Gastrocnemius medialis (tissue), 4 donors: ENCODE data around the gene MEGF10. TPM values are rescaled to one million over a fixed set of nuclear protein-coding genes. Genes with fewer than 3 reads are reported as not detected.

Experiments used
- ATAC-seq, 2 donors: fragments of 150-250 bp; one replicate each; pipeline ENCODE4 v1.9.1; 2016
- DNase-seq, 2 donors: peaks; one replicate each; pipeline ENCODE4 v3.0.0-alpha.2; 2019
- H3K27ac ChIP-seq, 4 donors: fragments of 200-600 bp; sonication (generic); 1 replicate in 1 of 4; 2 replicates in 3 of 4; pipeline ENCODE4 v1.5.1; 2016 to 2018; ENCODE audit warnings: mild to moderate bottlenecking in 2 of 4, moderate library complexity in 1 of 4
- H3K27me3 ChIP-seq, 3 donors: fragments of 200-600 bp; sonication (generic) in 2 of 3; 1 replicate in 1 of 3; 2 replicates in 2 of 3; pipeline versions ENCODE4 v1.5.1 to v1.6.0; 2016 to 2019; ENCODE audit warnings: mild to moderate bottlenecking in 1 of 3, moderate library complexity in 1 of 3
- H3K36me3 ChIP-seq, 2 donors: fragments of 200-600 bp; sonication (generic) in 1 of 2; one replicate each; pipeline ENCODE4 v1.5.1; 2017 to 2018
- H3K4me1 ChIP-seq, 2 donors: fragments of 200-600 bp; sonication (generic) in 1 of 2; one replicate each; pipeline ENCODE4 v1.5.1; 2016 to 2017; ENCODE audit warnings: mild to moderate bottlenecking in 2 of 2
- H3K4me3 ChIP-seq, 4 donors: fragments of 200-600 bp; sonication (generic) in 3 of 4; 1 replicate in 1 of 4; 2 replicates in 3 of 4; pipeline ENCODE4 v1.5.1; 2016 to 2019; ENCODE audit warnings: mild to moderate bottlenecking in 2 of 4
- H3K9me3 ChIP-seq, 3 donors: fragments of 200-600 bp; sonication (generic) in 2 of 3; 1 replicate in 1 of 3; 2 replicates in 2 of 3; pipeline ENCODE4 v1.5.1; 2016 to 2019
- POLR2A ChIP-seq, 2 donors: fragments of 450-650 bp; IDR thresholded peaks; one replicate each; pipeline ENCODE4 v1.6.1; 2017; ENCODE audit warnings: antibody characterized with exemption in 2 of 2, mild to moderate bottlenecking in 2 of 2, moderate library complexity in 2 of 2
- in situ Hi-C, 4 donors: fragments of 200-750 bp; cut with MboI; loops; one replicate each; pipeline versions ENCODE4 v1.15.0 to v1.8.0; 2017; ENCODE audit warnings: low sequenced_read_pairs in 4 of 4
- intact Hi-C: fragments of 100-400 bp; cut with DNase I; formaldehyde crosslinking; loops from one replicate; pipeline ENCODE4 v1.15.1; 2023; ENCODE audit warnings: low total_unique reads
- total RNA-seq, 4 donors: library from RNA; depleted of rRNA; stranded (reverse); fragments of >200 nt; gene quantifications; one replicate each; pipeline versions ENCODE4 v1.1.0 to v1.2.3, GENCODE V29; 2016
- TF ChIP-seq, protein P1 (sequence below), 5 experiments: fragments of 450-650 bp in 3 of 5; fragments of 200-600 bp in 2 of 5; sonication (generic) in 2 of 5; IDR thresholded peaks in 4 of 5; conservative IDR thresholded peaks in 1 of 5; 1 replicate in 4 of 5; 2 replicates in 1 of 5; pipeline ENCODE4 v1.5.1; 2016 to 2019; ENCODE audit warnings: antibody characterized with exemption in 5 of 5, mild to moderate bottlenecking in 3 of 5, moderate library complexity in 3 of 5

The MEGF10 gene
- total RNA-seq, 4 donors from 2014 or later = 6.7 to 25.4 (median 15.7) TPM

DNA sequence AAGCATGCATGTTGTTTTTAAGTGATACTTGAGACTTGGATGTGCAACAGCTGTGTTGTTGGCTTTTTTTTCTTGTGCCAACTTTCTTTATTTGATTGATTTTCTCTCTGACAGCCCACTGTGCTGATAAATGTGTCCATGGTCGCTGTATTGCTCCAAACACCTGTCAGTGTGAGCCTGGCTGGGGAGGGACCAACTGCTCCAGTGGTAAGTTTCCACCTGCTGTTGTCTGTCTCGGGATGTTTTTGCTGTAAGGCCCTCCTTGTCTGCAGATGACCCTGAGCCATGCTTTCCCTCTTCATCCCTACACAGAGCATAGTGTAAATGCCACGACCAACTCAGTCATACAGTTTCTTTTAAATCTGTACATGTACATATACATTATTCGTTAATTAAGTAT lies 79.2 kb downstream of the MEGF10 start:
- ATAC-seq = peak; percentile 93 to 98
- intact Hi-C loops = loop anchor here (5.0 kb wide), 1 partner anchor 77 kb away; the partner anchor contains the start of gene MEGF10
- H3K4me1 ChIP-seq = peaks cover 29 to 32% of the 10 kb centered on the region in 2 donors
- peak; percentile 74 to 81 for DNase-seq
- H3K36me3 ChIP-seq = no peaks in the 10 kb centered on the region
- H3K4me3 ChIP-seq = no peak overlapping the region
- H3K27me3 ChIP-seq = no peaks in the 10 kb centered on the region
- TF ChIP-seq POLR2A (IDR thresholded peaks at IDR 0.05) = no peak
- TF ChIP-seq, protein P1, sequence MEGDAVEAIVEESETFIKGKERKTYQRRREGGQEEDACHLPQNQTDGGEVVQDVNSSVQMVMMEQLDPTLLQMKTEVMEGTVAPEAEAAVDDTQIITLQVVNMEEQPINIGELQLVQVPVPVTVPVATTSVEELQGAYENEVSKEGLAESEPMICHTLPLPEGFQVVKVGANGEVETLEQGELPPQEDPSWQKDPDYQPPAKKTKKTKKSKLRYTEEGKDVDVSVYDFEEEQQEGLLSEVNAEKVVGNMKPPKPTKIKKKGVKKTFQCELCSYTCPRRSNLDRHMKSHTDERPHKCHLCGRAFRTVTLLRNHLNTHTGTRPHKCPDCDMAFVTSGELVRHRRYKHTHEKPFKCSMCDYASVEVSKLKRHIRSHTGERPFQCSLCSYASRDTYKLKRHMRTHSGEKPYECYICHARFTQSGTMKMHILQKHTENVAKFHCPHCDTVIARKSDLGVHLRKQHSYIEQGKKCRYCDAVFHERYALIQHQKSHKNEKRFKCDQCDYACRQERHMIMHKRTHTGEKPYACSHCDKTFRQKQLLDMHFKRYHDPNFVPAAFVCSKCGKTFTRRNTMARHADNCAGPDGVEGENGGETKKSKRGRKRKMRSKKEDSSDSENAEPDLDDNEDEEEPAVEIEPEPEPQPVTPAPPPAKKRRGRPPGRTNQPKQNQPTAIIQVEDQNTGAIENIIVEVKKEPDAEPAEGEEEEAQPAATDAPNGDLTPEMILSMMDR (IDR thresholded peaks at IDR 0.05 in 4 of 5, conservative IDR thresholded peaks at IDR 0.05 in 1 of 5) = no peak
- peak overlapping the region; percentile 29 to 73 (median 60) for H3K27ac ChIP-seq
- no peaks in the 10 kb centered on the region for H3K9me3 ChIP-seq
- in situ Hi-C loops = no loop called here

DNA sequence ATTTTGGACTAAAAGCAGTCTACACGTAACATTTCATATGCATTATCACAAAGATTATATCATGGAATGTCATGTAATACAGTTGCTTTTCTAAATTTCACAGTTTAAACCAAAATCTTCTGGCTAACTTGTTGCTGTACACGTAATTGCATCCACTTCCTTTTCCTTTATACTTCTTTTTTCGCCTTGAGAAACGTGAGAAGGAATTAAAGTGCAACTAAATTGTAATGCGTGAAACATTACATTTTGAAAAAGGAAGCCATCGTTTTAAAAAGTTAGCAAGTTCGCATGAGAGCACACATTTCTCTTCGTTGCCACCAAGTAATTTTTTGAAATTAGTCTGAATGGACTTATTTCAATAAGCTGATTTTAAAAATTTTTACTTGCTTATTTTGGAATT lies 80.0 kb downstream of the MEGF10 start:
- no peaks in the 10 kb centered on the region for H3K9me3 ChIP-seq
- H3K36me3 ChIP-seq = no peaks in the 10 kb centered on the region
- H3K27ac ChIP-seq = peak overlapping the region in 3 of 4 donors; percentile 53 to 73 (median 66)
- H3K27me3 ChIP-seq = no peaks in the 10 kb centered on the region
- H3K4me1 ChIP-seq = peaks cover 32 to 34% of the 10 kb centered on the region in 2 donors
- ATAC-seq (no peak), DNase-seq (no peak)
- in situ Hi-C loops = no loop called here
- intact Hi-C loops = loop anchor here (5.0 kb wide), 1 partner anchor 78 kb away; the partner anchor contains the start of gene MEGF10
- no peak overlapping the region for H3K4me3 ChIP-seq
- TF ChIP-seq POLR2A (IDR thresholded peaks at IDR 0.05) = no peak
- TF ChIP-seq, protein P1 (IDR thresholded peaks at IDR 0.05 in 4 of 5, conservative IDR thresholded peaks at IDR 0.05 in 1 of 5) = no peak

DNA sequence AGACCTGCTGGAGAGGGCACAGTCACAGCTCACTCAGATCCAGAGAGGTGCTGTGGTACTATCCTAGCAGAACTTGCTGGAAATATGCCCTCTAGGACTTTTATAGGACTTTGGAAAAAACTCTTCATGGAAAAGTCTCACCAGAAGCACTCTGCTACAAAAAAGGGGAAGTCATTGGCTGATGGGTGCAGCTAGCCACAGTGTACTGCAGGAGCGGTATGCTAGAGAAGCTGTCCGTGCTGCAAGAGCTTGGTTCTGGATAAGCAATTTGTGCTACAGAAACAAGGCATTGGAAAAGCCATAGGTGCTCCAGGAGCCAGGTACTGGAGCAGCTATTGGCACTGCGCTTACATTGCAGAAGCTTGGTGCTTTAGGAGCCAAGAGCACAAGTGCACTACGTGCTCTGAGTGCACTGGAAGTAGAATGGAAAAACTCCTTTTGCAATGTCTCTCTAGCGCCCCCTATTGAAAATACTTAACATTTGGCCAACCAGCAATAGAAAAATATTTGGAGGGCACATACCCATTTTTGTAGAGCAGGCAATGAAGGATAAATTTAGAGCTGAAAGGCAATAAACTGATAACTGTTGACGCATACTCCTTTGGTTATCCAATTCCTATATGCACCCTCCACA lies 83.4 kb downstream of the MEGF10 start:
- H3K27me3 ChIP-seq = no peaks in the 10 kb centered on the region
- DNase-seq (no peak), ATAC-seq (no peak)
- no peak overlapping the region for H3K4me3 ChIP-seq
- in situ Hi-C loops (no loop called here), intact Hi-C loops (loop anchor here (2.0 to 5.0 kb wide), 2 partner anchors 33 to 82 kb away; partner anchors contain the start of gene MEGF10)
- H3K9me3 ChIP-seq = no peaks in the 10 kb centered on the region
- peaks cover 23 to 26% of the 10 kb centered on the region in 2 donors for H3K4me1 ChIP-seq
- H3K36me3 ChIP-seq = no peaks in the 10 kb centered on the region
- no peak for TF ChIP-seq POLR2A (IDR thresholded peaks at IDR 0.05)
- TF ChIP-seq, protein P1 (IDR thresholded peaks at IDR 0.05 in 4 of 5, conservative IDR thresholded peaks at IDR 0.05 in 1 of 5) = peak in 1 of 5 experiments; percentile 27
- no peak overlapping the region for H3K27ac ChIP-seq

DNA sequence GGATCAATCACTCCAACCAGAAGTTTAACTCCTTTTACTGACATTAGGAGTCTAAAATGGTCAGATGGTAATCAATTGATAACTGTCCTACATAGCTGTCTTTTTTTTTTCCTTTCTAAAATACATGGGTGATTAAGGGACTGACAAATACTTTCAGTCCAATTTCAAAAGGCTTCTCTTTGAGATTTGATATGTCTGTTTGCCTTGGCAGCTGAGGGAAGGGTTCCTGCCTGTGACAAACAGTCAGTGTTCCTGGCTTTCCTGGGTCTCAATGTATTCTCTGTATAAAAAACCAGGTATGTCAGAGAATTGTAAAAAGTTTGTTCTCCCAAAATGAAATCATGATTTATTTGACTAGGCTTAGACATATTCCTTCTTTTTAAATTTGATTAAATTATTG lies 84.5 kb downstream of the MEGF10 start:
- H3K4me1 ChIP-seq = peaks cover 14 to 15% of the 10 kb centered on the region in 2 donors
- ATAC-seq (peak; percentile 54 to 73), DNase-seq (no peak)
- TF ChIP-seq POLR2A (IDR thresholded peaks at IDR 0.05) = no peak
- TF ChIP-seq, protein P1 (IDR thresholded peaks at IDR 0.05 in 4 of 5, conservative IDR thresholded peaks at IDR 0.05 in 1 of 5) = no peak
- no peaks in the 10 kb centered on the region for H3K36me3 ChIP-seq
- no peaks in the 10 kb centered on the region for H3K27me3 ChIP-seq
- H3K9me3 ChIP-seq = no peaks in the 10 kb centered on the region
- H3K27ac ChIP-seq = no peak overlapping the region
- H3K4me3 ChIP-seq = no peak overlapping the region
- in situ Hi-C loops = no loop called here
- intact Hi-C loops = loop anchor here (2.0 kb wide), 1 partner anchor 32 kb away; no protein-coding TSS in a partner anchor
